Measurements from ENCODE around the gene MPDZ.

The MPDZ gene

GRCh38 chr9:13128266-13128860 lies 151.1 kb downstream of the MPDZ start:
- no peak overlapping the region for H3K4me3 ChIP-seq (ENCODE audit: low read depth, low read length)
- no peak for TF ChIP-seq CTCF (IDR thresholded peaks at IDR 0.05; ENCODE audit: low read depth, low read length, missing control alignments)
- no peak for DNase-seq (ENCODE audit: low read depth)
- in situ Hi-C loops (cut with HindIII; ENCODE audit: low sequenced_read_pairs) = no loop called here

GRCh38 chr9:13127131-13127530 lies 152.4 kb downstream of the MPDZ start:
- H3K4me3 ChIP-seq (ENCODE audit: low read depth, low read length) = no peak overlapping the region
- TF ChIP-seq CTCF (IDR thresholded peaks at IDR 0.05; ENCODE audit: low read depth, low read length, missing control alignments) = no peak
- in situ Hi-C loops (cut with HindIII; ENCODE audit: low sequenced_read_pairs) = no loop called here
- no peak for DNase-seq (ENCODE audit: low read depth)

GRCh38 chr9:13125261-13125660 lies 154.2 kb downstream of the MPDZ start:
- TF ChIP-seq CTCF (IDR thresholded peaks at IDR 0.05; ENCODE audit: low read depth, low read length, missing control alignments) = no peak
- H3K4me3 ChIP-seq (ENCODE audit: low read depth, low read length) = no peak overlapping the region
- no peak for DNase-seq (ENCODE audit: low read depth)
- in situ Hi-C loops (cut with HindIII; ENCODE audit: low sequenced_read_pairs) = no loop called here

DNA sequence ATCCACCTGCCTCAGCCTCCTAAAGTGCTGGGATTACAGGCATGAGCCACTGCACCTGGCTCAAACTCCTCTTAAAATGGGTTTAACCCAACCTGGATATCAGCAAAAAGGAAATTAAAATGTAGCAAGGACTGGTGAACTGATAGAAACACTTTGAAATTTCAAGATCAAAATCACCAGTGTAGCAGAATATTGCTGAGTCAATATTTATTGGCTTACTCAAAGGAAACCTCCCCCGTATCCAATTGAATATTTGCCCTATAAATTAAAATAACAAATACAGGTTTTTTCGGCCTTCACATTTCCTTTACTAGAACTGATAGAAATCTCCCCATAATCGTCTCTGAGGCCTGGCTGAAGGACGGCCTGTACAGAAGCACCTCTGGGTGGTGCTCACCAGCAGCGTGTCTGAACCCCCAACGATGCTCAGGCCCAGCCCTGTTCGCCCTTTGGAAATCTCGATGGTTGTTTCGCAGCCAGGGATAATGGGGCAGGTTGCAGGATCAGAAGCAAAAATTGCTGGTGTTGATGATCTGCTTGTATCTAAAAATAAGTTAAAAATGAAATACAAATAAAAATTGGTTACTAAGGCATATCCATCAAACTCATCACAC lies 156.6 kb downstream of the MPDZ start:
- in situ Hi-C loops (cut with HindIII; ENCODE audit: low sequenced_read_pairs) = no loop called here
- DNase-seq (ENCODE audit: low read depth) = no peak
- TF ChIP-seq CTCF (IDR thresholded peaks at IDR 0.05; ENCODE audit: low read depth, low read length, missing control alignments) = no peak
- H3K4me3 ChIP-seq (ENCODE audit: low read depth, low read length) = no peak overlapping the region

DNA sequence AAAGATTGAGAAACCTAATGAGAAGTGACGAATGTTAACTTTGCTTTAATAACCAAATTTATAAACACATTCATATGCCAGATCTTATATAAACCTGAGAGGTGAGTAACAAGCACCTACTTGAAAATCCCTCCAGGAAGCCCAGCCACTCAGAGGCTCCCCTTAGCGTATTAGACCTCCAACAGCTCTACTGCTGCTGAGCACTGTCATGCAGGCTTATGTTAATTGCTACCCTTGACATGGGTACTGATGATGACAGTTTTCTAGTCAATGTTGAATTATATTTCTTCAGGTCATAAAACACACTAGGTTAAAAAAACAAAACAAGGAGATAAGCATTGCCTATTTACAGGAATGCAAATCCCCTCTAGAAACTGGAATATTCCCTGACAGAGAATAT lies 161.2 kb downstream of the MPDZ start:
- in situ Hi-C loops (cut with HindIII; ENCODE audit: low sequenced_read_pairs) = no loop called here
- no peak for DNase-seq (ENCODE audit: low read depth)
- H3K4me3 ChIP-seq (ENCODE audit: low read depth, low read length) = no peak overlapping the region
- TF ChIP-seq CTCF (IDR thresholded peaks at IDR 0.05; ENCODE audit: low read depth, low read length, missing control alignments) = no peak

DNA sequence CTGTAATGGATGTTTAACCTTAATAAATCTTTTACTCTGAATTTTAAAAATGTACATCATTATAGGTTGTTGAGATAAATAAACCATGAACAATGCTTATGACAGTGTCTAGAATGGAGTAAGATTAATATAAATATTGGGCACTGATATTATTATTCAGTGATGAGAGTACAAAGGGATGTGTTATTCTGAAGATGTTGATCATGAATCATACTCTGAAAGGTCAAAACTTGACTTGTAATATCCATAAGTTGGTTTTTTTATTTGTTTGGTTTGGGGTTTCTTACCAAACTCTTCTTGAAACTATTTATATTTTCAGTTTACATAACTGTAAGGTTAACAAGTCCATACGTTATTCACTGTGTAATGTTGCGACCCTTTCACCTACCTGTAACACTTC lies 163.2 kb downstream of the MPDZ start:
- TF ChIP-seq CTCF (IDR thresholded peaks at IDR 0.05; ENCODE audit: low read depth, low read length, missing control alignments) = no peak
- DNase-seq (ENCODE audit: low read depth) = no peak
- no peak overlapping the region for H3K4me3 ChIP-seq (ENCODE audit: low read depth, low read length)
- in situ Hi-C loops (cut with HindIII; ENCODE audit: low sequenced_read_pairs) = no loop called here

Measured in astrocyte of the cerebellum (primary cell).